Glutamatergic neuron (in vitro differentiated cells): ENCODE results near the gene METAP1. TPM values are rescaled to one million over a fixed set of nuclear protein-coding genes. Genes with fewer than 3 reads are reported as not detected.

Experiments used
- DNase-seq: peaks from one replicate; pipeline ENCODE4 v3.0.0; 2022
- H3K27ac Mint-ChIP-seq: one replicate; pipeline ENCODE4 v1.8.0; 2020; ENCODE audit warnings: mild to moderate bottlenecking, mixed read lengths, inconsistent platforms; ENCODE audit not compliant: unreplicated experiment
- H3K27me3 Mint-ChIP-seq: one replicate; pipeline ENCODE4 v1.8.0; 2020; ENCODE audit warnings: mild to moderate bottlenecking, moderate library complexity, mixed read lengths, inconsistent platforms; ENCODE audit not compliant: unreplicated experiment
- H3K36me3 Mint-ChIP-seq: one replicate; pipeline ENCODE4 v1.8.0; 2020; ENCODE audit warnings: mild to moderate bottlenecking, mixed read lengths, inconsistent platforms; ENCODE audit not compliant: unreplicated experiment
- H3K4me1 Mint-ChIP-seq: one replicate; pipeline ENCODE4 v1.8.0; 2020; ENCODE audit warnings: mild to moderate bottlenecking, low read depth, mixed read lengths, inconsistent platforms; ENCODE audit not compliant: unreplicated experiment
- H3K4me3 Mint-ChIP-seq: one replicate; pipeline ENCODE4 v1.8.0; 2020; ENCODE audit warnings: mild to moderate bottlenecking, mixed read lengths, inconsistent platforms; ENCODE audit not compliant: unreplicated experiment
- H3K9me3 Mint-ChIP-seq: one replicate; pipeline ENCODE4 v1.8.0; 2020; ENCODE audit warnings: mild to moderate bottlenecking, moderate library complexity, mixed read lengths, inconsistent platforms; ENCODE audit not compliant: unreplicated experiment
- total RNA-seq: library from RNA; stranded (reverse); fragmentation: NEBNext Ultra II Directional; extraction: Animal tissue kit (Norgen Biotek cat#: 25700); gene quantifications from one replicate; pipeline ENCODE4 v1.2.1, GENCODE V29; 2021; ENCODE audit not compliant: unreplicated experiment
- TF ChIP-seq, protein P1 (sequence below): fragments of 200-600 bp; sonication (generic); IDR thresholded peaks from one replicate; pipeline ENCODE4 v1.5.0; 2021; ENCODE audit not compliant: partially characterized antibody, unreplicated experiment

METAP1 gene
- total RNA-seq, 1 donor from 2014 or later: 26.2 TPM

DNA sequence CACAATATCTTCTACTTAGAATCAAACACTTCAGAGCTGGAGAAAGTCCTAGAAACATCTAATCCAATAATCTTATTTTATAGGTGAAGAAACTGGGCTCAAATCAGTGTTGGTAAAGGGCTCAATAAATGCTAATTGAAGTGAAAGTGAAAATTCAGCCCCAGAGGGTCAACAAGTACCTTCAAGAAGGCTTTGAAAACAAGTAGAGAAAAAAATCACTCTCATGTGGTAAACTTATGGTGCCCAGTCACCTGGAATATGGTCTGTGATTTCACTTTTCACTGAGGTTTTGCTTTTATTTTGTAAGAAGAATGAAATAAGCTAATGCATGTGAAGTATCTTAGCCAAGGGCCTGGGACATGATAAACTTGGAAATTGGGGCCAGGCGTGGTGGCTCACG, 37.5 kb upstream of the METAP1 start:
- Mint-ChIP-seq H3K4me3 (no peak overlapping the region), H3K4me1 (no peaks in the 10 kb centered on the region), H3K36me3 (peaks cover 6% of the 10 kb centered on the region), H3K27me3 (no peaks in the 10 kb centered on the region), H3K9me3 (peaks cover 1% of the 10 kb centered on the region), H3K27ac (no peak overlapping the region)
- TF ChIP-seq, protein P1, sequence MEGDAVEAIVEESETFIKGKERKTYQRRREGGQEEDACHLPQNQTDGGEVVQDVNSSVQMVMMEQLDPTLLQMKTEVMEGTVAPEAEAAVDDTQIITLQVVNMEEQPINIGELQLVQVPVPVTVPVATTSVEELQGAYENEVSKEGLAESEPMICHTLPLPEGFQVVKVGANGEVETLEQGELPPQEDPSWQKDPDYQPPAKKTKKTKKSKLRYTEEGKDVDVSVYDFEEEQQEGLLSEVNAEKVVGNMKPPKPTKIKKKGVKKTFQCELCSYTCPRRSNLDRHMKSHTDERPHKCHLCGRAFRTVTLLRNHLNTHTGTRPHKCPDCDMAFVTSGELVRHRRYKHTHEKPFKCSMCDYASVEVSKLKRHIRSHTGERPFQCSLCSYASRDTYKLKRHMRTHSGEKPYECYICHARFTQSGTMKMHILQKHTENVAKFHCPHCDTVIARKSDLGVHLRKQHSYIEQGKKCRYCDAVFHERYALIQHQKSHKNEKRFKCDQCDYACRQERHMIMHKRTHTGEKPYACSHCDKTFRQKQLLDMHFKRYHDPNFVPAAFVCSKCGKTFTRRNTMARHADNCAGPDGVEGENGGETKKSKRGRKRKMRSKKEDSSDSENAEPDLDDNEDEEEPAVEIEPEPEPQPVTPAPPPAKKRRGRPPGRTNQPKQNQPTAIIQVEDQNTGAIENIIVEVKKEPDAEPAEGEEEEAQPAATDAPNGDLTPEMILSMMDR: no peak
- DNase-seq: no peak

- H3K27me3 Mint-ChIP-seq: no peaks in the 10 kb centered on the region
- H3K27ac Mint-ChIP-seq: no peak overlapping the region
- no peaks in the 10 kb centered on the region for H3K4me1 Mint-ChIP-seq
- H3K36me3 Mint-ChIP-seq: peaks cover 6% of the 10 kb centered on the region
- H3K4me3 Mint-ChIP-seq: no peak overlapping the region
- no peak for DNase-seq
- H3K9me3 Mint-ChIP-seq: peaks cover 1% of the 10 kb centered on the region
- TF ChIP-seq, protein P1: no peak
Observed at GRCh38 chr4:98959411-98959810, 36.1 kb upstream of the METAP1 start.

DNA sequence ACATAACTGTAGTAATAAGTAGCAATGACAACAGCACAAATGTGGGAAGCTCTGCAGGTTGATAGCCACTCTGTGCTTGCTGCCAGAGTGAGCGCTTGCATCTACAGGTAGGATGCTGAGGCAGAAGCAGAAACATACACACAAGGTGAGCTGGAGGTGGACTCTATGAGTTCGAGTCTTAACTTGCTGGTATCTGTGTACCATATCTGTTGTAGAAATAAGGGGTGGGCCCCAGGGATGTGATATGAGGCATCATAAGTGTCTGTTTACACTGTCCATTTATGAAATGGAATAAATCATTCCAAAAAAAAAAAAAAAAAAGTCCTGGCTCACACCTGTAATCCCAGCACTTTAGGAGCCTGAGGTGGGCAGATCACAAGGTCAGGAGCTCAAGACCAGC, 33.8 kb upstream of the METAP1 start:
- TF ChIP-seq, protein P1: no peak
- no peaks in the 10 kb centered on the region for H3K9me3 Mint-ChIP-seq
- H3K4me1 Mint-ChIP-seq: no peaks in the 10 kb centered on the region
- H3K27ac Mint-ChIP-seq: no peak overlapping the region
- H3K36me3 Mint-ChIP-seq: peaks cover 4% of the 10 kb centered on the region
- H3K27me3 Mint-ChIP-seq: no peaks in the 10 kb centered on the region
- no peak for DNase-seq
- no peak overlapping the region for H3K4me3 Mint-ChIP-seq

DNA sequence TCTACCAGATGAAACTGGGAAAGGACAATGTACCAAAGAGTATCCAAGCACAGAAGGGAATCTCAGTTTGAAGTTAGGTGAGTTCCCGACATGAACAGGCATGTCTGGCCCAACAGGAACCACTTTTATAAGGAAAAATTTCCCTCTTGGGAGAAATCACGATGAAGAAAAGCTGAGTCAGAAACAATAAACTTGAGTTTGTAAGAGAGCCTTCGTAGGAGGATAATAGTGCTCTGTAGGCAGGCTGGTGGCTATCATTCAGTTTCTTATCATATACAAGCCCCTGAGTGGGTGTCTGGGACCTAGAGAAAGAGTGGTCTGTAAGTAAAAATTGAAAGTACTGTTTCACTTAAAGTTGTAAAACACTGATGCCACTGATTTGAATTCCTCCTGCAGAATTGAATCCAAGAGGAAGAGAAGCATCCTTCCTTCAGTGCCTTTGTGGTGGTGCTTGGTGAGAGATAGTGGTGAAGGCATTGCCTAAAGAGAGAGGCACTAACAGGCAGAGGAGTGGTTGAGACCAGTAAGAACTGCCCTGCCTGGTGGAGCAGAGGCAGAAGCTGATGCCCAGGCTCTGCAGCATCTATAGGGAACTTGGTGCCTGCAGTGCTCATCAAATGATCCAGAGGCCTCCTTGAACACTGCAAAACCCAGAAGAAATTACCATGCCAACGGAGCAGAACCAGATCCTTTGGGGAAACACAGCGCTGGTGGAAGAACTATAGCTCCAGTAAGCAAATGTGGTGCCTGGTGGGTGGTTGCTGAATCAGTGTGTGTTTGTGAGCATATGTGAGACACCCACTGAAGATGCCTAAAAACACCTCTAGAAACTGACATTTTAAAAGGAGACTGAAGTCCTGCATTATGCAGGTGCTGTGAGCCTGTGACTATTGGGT, 31.7 kb upstream of the METAP1 start:
- no peaks in the 10 kb centered on the region for H3K9me3 Mint-ChIP-seq
- peaks cover 1% of the 10 kb centered on the region for H3K27me3 Mint-ChIP-seq
- no peak overlapping the region for H3K4me3 Mint-ChIP-seq
- H3K36me3 Mint-ChIP-seq: peaks cover 4% of the 10 kb centered on the region
- no peak overlapping the region for H3K27ac Mint-ChIP-seq
- TF ChIP-seq, protein P1: no peak
- no peaks in the 10 kb centered on the region for H3K4me1 Mint-ChIP-seq
- DNase-seq: no peak

GRCh38 chr4:98966926-98967325, 28.6 kb upstream of the METAP1 start:
- TF ChIP-seq, protein P1: no peak
- Mint-ChIP-seq H3K4me3 (no peak overlapping the region), H3K27me3 (peaks cover 1% of the 10 kb centered on the region)

More at GRCh38 chr4:98966926-98967325, 28.6 kb upstream of the METAP1 start:
- peaks cover 8% of the 10 kb centered on the region for H3K4me1 Mint-ChIP-seq
- H3K27ac Mint-ChIP-seq: no peak overlapping the region
- no peaks in the 10 kb centered on the region for H3K9me3 Mint-ChIP-seq
- peaks cover 4% of the 10 kb centered on the region for H3K36me3 Mint-ChIP-seq
- DNase-seq: no peak
